Measurements from ENCODE around the gene LRRC59.

GRCh38 chr17:50426472-50426782, 29.1 kb upstream of the LRRC59 start:
- TF ChIP-seq CTCF (IDR thresholded peaks at IDR 0.05; ENCODE audit: control extremely low read depth in 1 of 3, insufficient read depth in 1 of 3, low read depth in 1 of 3, low read length in 3 of 3): no peak
- no peak for TF ChIP-seq TCF12 (IDR thresholded peaks at IDR 0.05; ENCODE audit: low read depth, low read length)
- no peak for TF ChIP-seq KDM4A (IDR thresholded peaks at IDR 0.05; ENCODE audit: low read depth, low read length, severe bottlenecking)
- no peak for TF ChIP-seq JUND (IDR thresholded peaks at IDR 0.05; ENCODE audit: low read length)
- TF ChIP-seq CBX5 (IDR thresholded peaks at IDR 0.05; ENCODE audit: low read depth, low read length): no peak
- no peak for TF ChIP-seq POLR2A (IDR thresholded peaks at IDR 0.05; ENCODE audit: control extremely low read depth in 1 of 2, low read depth in 2 of 2, low read length in 2 of 2)
- TF ChIP-seq ZNF274 (IDR thresholded peaks at IDR 0.05; ENCODE audit: borderline replicate concordance, extremely low read depth, low read length): no peak
- no peak for TF ChIP-seq TBP (IDR thresholded peaks at IDR 0.05; ENCODE audit: low read depth, low read length)
- TF ChIP-seq RFX5 (IDR thresholded peaks at IDR 0.05; ENCODE audit: borderline replicate concordance, low read depth, low read length): no peak
- no peak for TF ChIP-seq RAD21 (IDR thresholded peaks at IDR 0.05 in 1 of 2, conservative IDR thresholded peaks at IDR 0.05 in 1 of 2; ENCODE audit: low read depth in 2 of 2, low read length in 2 of 2)
- no peak for TF ChIP-seq HDAC6 (IDR thresholded peaks at IDR 0.05; ENCODE audit: low read depth, low read length)
- no peak for TF ChIP-seq CREB1 (IDR thresholded peaks at IDR 0.05)
- TF ChIP-seq BCL11A (IDR thresholded peaks at IDR 0.05; ENCODE audit: low read depth in 2 of 2, low read length in 2 of 2): no peak
